ENCODE data around the gene LMX1B.
A peak's percentile ranks its signal among the peaks of the same experiment; 100 is the strongest.

The LMX1B gene

DNA sequence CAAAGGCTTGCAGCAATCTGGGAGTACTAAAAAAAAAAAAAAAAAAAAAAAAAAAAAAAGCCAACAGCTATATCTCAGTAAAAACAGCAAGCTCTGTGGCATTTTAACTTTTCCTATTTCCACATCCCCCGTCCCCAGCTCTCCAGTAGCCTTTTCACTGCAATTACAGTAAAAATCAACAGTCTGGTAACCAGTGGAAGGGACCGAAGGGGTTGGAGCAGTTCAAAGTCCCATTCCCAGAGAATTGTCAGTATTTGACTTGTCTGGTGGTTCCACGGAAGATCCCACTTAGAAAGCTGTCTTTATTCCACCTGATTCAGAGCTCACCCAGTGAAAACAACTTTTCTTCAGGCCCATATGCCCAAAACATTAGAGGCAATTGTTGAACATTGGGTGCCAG, 119.3 kb downstream of the LMX1B start:
- TF ChIP-seq, protein P1, sequence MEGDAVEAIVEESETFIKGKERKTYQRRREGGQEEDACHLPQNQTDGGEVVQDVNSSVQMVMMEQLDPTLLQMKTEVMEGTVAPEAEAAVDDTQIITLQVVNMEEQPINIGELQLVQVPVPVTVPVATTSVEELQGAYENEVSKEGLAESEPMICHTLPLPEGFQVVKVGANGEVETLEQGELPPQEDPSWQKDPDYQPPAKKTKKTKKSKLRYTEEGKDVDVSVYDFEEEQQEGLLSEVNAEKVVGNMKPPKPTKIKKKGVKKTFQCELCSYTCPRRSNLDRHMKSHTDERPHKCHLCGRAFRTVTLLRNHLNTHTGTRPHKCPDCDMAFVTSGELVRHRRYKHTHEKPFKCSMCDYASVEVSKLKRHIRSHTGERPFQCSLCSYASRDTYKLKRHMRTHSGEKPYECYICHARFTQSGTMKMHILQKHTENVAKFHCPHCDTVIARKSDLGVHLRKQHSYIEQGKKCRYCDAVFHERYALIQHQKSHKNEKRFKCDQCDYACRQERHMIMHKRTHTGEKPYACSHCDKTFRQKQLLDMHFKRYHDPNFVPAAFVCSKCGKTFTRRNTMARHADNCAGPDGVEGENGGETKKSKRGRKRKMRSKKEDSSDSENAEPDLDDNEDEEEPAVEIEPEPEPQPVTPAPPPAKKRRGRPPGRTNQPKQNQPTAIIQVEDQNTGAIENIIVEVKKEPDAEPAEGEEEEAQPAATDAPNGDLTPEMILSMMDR (IDR thresholded peaks at IDR 0.05; ENCODE audit: low read depth, low read length): no peak
- DNase-seq: no peak
- Histone ChIP-seq H3K36me3 (no peaks in the 10 kb centered on the region), H3K9me3 (no peaks in the 10 kb centered on the region), H3K27me3 (no peaks in the 10 kb centered on the region), H3K4me1 (no peaks in the 10 kb centered on the region), H3K4me3 (ENCODE audit: low read depth, low read length) (no peak overlapping the region)

GRCh38 chr9:126734877-126735276, 121.1 kb downstream of the LMX1B start:
- Histone ChIP-seq H3K4me3 (ENCODE audit: low read depth, low read length) (no peak overlapping the region), H3K36me3 (no peaks in the 10 kb centered on the region), H3K9me3 (no peaks in the 10 kb centered on the region), H3K4me1 (no peaks in the 10 kb centered on the region), H3K27me3 (no peaks in the 10 kb centered on the region)
- TF ChIP-seq, protein P1 (IDR thresholded peaks at IDR 0.05; ENCODE audit: low read depth, low read length): no peak
- no peak for DNase-seq

- Histone ChIP-seq H3K4me1 (no peaks in the 10 kb centered on the region), H3K9me3 (no peaks in the 10 kb centered on the region), H3K36me3 (no peaks in the 10 kb centered on the region), H3K27me3 (no peaks in the 10 kb centered on the region), H3K4me3 (ENCODE audit: low read depth, low read length) (no peak overlapping the region)
- DNase-seq: no peak
- TF ChIP-seq, protein P1 (IDR thresholded peaks at IDR 0.05; ENCODE audit: low read depth, low read length): no peak
Measured at GRCh38 chr9:126735482-126735881, 121.8 kb downstream of the LMX1B start.

GRCh38 chr9:126738553-126738952, 124.8 kb downstream of the LMX1B start:
- H3K4me1 ChIP-seq: no peaks in the 10 kb centered on the region
- DNase-seq: no peak
- H3K36me3 ChIP-seq: no peaks in the 10 kb centered on the region
- TF ChIP-seq, protein P1 (IDR thresholded peaks at IDR 0.05; ENCODE audit: low read depth, low read length): no peak
- H3K27me3 ChIP-seq: no peaks in the 10 kb centered on the region
- H3K4me3 ChIP-seq (ENCODE audit: low read depth, low read length): no peak overlapping the region
- H3K9me3 ChIP-seq: no peaks in the 10 kb centered on the region

DNA sequence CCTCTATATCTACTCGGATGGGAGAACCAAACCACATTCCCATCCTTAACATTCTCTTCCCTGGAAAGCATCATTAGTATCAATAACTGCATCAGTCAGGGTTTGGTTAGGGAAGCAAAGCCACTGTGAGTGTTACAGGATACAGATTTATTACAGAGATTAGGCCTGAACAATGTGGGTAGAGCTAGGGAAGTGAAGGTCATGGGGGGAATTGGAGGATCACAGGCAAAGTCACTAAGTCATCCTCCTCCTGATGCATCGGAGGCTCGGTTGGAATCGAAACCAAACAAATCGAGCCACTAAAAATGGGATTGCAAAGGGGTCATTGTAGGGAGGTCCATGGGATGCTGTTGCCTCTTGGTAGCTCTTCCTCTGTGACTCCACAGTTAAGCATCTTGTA, 129.3 kb downstream of the LMX1B start:
- Histone ChIP-seq H3K4me3 (ENCODE audit: low read depth, low read length) (no peak overlapping the region), H3K4me1 (peaks cover 10% of the 10 kb centered on the region; the same call in 1 of the 2 replicates), H3K36me3 (no peaks in the 10 kb centered on the region), H3K9me3 (no peaks in the 10 kb centered on the region), H3K27me3 (no peaks in the 10 kb centered on the region)
- TF ChIP-seq, protein P1 (IDR thresholded peaks at IDR 0.05; ENCODE audit: low read depth, low read length): no peak
- no peak for DNase-seq

DNA sequence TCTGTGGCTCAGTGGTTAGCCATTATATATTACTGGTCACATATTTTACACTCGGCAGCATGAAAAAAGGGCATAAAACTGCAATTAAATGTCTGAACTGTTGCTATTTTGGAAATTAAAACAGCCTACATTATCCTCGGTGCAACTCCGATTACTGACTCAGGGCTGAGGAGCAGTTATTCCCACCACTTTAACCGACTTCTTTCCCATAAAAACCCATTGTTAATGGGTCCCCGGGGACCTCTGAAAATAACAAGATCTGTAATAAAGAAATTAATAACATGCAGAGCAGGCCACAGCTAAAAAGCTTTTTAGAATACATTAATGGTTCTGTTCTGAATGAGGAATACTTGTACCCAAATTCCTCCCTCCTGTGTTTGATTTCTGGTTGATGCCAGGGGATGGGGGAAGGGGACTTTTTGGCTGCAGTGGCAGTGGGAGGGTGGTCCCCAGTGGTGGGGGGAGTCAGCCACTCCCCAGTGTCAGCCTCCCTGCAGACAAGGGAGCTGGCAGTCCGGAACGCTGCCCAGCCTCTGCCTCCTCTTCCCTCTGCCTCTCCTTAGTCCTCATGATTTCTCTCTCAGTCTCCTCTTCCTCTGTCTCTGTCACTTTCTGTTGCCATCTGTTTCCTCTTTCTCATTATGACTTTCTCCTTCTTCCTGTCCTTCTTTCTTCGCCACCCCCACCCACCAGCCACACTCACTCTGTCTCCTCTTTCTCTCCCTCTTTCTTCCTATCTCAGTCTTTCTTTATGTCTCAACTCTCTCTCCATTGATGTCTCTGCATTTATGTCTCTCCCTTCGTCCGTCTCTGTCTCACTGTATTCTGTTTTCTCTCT, 132.1 kb downstream of the LMX1B start:
- Histone ChIP-seq H3K4me1 (peaks cover 10% of the 10 kb centered on the region; the same call in 1 of the 2 replicates), H3K4me3 (ENCODE audit: low read depth, low read length) (peak overlapping the region; percentile 16; the same call in 1 of the 2 replicates), H3K9me3 (no peaks in the 10 kb centered on the region), H3K27me3 (no peaks in the 10 kb centered on the region; the same call in 1 of the 2 replicates), H3K36me3 (no peaks in the 10 kb centered on the region)
- TF ChIP-seq, protein P1 (IDR thresholded peaks at IDR 0.05; ENCODE audit: low read depth, low read length): no peak
- DNase-seq: no peak

Measured in BE2C (cell line).